D721Med (cell line): ENCODE measurements around the gene PCGF6.
A peak's percentile ranks its signal among the peaks of the same experiment; 100 is the strongest.

Source experiments
- DNase-seq: peaks from one replicate; pipeline ENCODE4 v3.0.0; 2011; ENCODE audit warnings: low spot score; ENCODE audit not compliant: insufficient read length
- FAIRE-seq: peaks from 2 replicates; lab custom pipeline; 2011; peaks lifted over from hg19 to GRCh38; lab: Jason Lieb, UNC
- CTCF ChIP-seq: IDR thresholded peaks from 2 replicates; pipeline ENCODE4 v1.5.1; 2012; ENCODE audit warnings: mild to moderate bottlenecking, control low read depth; ENCODE audit not compliant: insufficient read depth; ENCODE audit errors: missing control alignments

The PCGF6 gene

DNA sequence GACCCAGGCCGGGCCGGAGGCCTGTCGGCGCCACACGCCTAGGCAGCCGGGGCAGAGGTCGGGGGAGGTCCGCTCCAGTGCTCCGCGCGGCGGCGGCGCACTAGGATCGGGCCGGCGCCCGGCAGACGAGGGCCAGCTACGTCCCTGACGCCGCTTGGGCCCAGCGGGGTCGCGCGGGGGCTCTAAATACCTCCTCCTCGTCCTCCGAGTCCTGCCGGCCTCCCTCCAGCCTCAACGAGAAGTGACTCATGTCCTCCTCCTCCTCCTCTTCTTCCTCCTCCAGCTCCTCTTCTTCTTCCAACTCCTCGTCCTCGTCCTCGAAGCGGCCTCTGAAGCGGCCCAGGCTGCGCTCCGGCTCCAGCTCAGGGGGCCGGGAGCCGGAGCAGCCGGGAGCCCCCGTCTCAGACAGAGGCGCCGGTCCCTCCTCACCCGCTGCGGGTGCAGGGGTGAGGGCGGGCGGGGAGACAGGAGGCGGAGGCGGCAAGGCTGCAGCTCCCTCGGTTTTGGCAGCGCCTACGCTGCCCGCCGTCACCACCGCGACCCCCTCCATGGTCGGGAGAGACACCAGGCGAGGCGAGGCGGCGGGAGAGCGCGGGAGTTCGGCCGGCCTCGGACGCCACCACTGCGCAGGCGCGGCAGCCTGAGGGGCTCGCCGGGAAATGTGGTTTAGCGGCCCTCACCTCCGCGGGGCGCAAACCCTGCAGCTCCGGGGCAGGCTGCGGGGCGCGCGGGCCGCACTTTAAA, at the start of gene PCGF6:
PCGF6 (minus strand) TSS at position 624 of the 744 bp plus-strand sequence; CDS start at position 550, 74 bp downstream.
- DNase-seq, result peak; percentile 88
- no peak for FAIRE-seq
- no peak for TF ChIP-seq CTCF

GRCh38 chr10:103397191-103397825, 46.4 kb upstream of the PCGF6 start:
- FAIRE-seq, result no peak
- TF ChIP-seq CTCF, result no peak
- DNase-seq, result no peak

DNA sequence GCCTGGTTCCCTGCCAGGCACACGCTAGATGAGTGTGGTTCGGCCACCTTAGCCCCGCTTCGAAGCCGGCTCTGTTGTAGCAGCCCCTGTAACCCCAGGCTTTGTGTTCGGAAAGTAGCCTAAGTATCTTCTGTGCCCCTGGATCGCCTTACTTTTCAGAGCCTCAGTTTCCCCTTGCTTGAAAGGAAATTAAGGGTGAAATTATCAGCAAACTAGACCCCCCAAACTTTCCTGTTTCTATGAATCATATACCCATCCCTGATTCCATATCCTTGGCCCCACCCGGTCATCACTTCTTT, 45.8 kb upstream of the PCGF6 start:
- no peak for FAIRE-seq
- peak; percentile 4 for TF ChIP-seq CTCF
- DNase-seq, result no peak

DNA sequence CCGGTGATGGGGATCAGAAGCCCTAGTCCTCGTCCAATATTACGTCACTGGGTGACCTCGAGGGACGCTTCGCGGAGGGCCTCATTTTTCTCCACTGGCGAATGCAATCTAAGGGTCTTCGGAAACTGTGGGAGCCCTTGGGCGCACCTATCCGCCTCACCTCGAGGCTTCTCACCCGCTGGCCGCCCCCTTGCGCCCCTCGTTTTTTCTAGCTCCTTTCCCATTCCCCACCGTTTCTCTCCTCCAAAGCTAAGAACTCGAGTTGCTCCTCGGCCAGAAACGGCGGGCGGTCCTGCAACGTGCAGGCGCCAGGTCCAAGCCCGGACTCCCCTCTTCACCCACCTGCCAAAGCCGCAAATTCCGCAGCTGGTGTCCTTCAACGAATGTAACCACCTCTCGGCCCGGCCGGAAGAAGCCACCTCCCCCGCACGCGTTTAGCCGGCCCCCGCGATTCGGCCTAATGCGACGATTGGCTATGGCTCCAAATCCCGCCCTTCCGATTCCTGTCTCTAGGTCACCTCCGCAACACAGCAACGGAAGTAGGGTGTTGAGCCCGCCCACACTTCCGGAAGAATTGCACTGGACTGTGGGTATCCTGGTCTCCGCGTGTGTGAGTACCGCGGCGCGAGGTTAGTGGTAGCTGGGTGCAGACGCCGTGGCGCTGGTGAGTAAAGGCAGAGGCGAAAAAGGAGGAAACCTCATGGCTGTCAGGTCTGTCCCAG, 45.3 kb upstream of the PCGF6 start, which contains the start of the genes ATP5MK and PDCD11:
ATP5MK (minus strand) TSS at position 409 of the 722 bp plus-strand sequence. CDS start 4,018 bp downstream, outside the sequence.
PDCD11 (plus strand) TSS at position 560 of the 722 bp plus-strand sequence. CDS start 1,801 bp downstream, outside the sequence.
- DNase-seq (peak; percentile 68), FAIRE-seq (peak; percentile 66)
- no peak for TF ChIP-seq CTCF

DNA sequence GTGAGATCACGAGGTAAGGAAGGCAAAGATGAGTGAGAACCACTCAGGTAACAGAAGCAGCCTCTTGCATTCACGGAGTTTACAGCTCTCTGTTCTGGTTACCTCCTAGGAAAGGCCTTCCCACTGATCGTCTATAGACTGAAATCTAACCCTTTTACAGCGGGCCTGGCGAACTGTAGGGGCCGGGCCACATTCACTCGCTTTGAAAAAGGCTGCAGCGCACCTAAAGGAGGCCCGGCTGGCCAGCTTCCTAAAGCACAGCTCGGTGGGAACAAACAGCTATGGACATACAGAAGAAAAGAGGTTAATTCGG, 44.8 kb upstream of the PCGF6 start:
- TF ChIP-seq CTCF, result no peak
- FAIRE-seq, result no peak
- DNase-seq, result no peak

DNA sequence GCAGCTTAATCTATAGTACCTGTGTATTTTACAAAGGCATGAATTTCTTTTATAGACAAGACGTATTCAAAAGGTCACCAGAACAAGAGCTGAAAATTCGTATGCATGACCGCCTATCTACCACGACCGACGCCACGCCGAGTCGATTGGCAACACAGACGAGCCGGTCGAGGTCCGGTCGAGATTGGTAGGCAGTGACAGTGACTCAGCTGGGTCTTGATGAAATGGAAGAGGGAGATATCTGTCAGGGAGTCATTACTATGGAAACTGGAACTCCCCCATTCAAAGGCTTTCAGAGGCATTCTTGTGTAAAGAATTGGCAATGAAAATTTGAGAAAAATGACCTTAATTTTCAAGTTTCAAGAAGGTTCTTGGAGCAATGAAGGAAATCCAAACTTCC, 43.2 kb upstream of the PCGF6 start:
- DNase-seq, result no peak
- TF ChIP-seq CTCF, result no peak
- FAIRE-seq, result no peak
